HG03095 (cell line): ENCODE data around the gene VIPAS39.
A peak's percentile ranks its signal among the peaks of the same experiment; 100 is the strongest.

Experiments used
- ATAC-seq: cut with Tn5 transposase; IDR thresholded peaks from one replicate; pipeline ENCODE4 v1.9.1; 2021; ENCODE audit warnings: moderate library complexity; ENCODE audit not compliant: unreplicated experiment

VIPAS39 gene

DNA sequence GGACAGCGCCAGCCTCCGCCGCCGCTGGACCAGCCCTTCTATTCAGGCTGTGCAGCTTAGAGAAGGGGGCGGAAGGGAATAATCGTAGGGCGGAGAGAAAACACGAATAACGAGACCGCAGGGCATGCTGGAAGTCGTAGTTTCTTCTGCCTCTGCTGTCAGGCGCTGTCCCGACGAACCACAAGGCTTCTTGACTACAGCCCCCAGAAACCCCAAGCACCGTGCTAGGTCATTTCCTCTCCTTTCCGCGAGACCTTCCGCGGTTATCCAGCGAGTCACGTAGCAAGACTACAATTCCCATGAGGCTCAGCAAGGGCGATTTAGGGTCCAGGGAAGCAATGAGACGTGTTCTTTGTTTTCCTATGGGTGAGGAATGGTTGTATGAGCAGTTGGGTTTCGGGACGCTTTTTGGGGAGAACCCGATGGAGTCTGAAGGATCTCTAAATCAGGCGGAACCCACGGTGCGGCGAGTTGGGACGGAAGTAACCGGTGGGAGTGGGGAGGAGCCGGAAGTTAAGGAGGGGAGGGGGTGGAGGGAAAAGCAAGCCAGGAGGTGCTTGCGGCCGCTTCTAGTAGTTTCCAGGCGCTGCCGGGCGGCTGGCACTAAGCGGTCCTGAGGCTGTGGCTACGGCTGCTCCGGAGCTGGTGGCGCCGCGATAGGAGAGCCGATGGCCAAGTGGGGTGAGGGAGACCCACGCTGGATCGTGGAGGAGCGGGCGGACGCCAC is at the start of gene VIPAS39, which contains the start of gene AHSA1:
VIPAS39 (minus strand) TSS at position 80 of the 727 bp plus-strand sequence. CDS start 3,499 bp downstream, outside the sequence.
AHSA1 (plus strand) TSS at position 572 of the 727 bp plus-strand sequence; CDS start at position 669, 97 bp downstream.
- peak; percentile 89 for ATAC-seq

DNA sequence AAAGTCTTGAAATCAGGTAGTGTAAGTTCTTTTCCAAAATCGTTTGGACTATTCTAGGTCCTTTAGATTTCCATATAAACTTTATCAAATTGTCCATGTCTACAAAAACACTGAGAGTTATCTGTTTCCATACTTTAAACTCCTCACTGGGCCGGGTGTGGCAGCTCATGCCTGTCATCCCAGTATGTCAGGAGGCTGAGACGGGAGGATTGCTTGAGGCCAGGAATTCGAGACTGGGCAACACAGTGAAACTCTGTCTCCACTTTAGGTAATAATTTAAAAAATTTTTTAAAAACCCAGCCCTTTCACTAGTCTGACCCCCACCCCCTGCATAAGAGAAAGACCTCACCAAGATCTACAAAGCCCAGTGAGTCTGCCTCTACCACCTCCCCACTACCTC is 47.6 kb upstream of the VIPAS39 start:
- no peak for ATAC-seq

DNA sequence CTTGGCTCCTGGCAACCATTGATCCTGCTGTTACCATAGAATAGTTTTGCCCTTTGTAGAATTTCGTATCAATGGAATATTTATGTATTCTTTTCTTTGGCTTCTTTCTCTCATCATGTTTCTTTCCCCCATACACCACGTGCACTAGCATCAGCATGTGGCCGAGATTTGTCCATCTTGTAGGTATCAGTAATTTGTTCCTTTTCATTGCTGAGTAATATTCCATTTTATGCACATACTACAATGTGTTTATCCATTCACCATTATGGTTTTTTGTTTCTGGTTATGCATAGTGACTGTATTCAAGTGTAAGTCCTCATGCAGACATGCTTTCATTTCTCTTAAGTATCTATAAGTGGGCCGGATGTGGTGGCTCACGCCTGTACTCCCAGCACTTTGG is 45.7 kb upstream of the VIPAS39 start:
- no peak for ATAC-seq

DNA sequence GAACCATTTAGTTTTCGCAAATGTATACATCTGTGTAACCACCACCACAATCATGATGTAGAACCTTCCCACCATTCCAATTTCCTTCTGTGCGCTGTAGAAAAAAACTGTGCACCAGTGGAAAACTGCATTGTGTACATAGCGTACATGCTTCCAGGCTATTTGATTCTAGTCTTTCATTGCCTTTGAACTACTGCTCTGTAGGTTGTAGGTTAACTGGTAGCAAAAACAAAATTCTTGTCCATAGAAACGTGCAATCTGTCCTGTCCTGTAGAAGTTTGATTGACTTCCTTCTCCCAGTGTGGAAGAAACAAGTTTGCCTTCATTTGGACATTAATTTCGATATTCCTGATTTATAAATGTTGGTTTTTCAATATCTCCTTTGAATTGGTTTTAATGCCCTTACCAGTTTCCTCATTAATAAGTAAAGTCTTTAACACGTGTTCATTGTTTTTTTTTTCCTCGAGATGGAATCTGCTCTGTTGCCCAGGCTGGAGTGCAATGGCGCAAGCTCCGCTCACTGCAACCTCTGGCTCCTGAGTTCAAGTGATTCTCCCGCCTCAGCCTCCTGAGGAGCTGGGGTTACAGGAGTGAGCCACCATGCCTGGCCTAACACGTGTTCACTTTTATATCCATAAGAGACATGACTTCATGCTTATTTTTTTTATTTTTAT is 44.8 kb upstream of the VIPAS39 start:
- no peak for ATAC-seq

DNA sequence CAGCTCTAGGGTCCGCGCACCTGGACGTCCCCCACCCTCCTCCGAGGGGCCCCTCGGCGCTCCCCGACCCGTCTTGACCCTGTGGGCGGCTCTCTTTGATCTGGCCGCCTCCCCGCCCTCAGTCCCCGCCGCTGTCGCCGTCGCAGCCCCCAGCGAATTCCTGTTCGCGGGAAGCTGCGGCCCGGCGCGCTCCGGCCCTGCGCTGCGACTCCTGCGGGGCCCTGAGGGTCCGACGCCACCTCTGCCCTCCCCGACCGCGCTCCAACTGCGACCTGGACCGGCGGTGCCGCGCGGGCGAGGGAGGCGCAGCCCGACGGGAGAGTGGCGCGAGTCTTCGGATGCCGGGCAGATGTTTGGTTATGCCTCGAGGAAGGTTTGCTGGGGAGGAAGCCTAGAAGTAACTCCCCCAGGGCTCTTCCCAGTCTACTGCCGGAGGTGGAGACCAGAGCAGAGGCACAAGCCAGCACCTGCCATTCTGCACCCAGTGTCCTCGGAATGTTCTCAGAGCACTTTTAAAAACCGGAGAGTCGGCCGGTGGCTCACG is 41.7 kb upstream of the VIPAS39 start:
- peak; percentile 31 for ATAC-seq

DNA sequence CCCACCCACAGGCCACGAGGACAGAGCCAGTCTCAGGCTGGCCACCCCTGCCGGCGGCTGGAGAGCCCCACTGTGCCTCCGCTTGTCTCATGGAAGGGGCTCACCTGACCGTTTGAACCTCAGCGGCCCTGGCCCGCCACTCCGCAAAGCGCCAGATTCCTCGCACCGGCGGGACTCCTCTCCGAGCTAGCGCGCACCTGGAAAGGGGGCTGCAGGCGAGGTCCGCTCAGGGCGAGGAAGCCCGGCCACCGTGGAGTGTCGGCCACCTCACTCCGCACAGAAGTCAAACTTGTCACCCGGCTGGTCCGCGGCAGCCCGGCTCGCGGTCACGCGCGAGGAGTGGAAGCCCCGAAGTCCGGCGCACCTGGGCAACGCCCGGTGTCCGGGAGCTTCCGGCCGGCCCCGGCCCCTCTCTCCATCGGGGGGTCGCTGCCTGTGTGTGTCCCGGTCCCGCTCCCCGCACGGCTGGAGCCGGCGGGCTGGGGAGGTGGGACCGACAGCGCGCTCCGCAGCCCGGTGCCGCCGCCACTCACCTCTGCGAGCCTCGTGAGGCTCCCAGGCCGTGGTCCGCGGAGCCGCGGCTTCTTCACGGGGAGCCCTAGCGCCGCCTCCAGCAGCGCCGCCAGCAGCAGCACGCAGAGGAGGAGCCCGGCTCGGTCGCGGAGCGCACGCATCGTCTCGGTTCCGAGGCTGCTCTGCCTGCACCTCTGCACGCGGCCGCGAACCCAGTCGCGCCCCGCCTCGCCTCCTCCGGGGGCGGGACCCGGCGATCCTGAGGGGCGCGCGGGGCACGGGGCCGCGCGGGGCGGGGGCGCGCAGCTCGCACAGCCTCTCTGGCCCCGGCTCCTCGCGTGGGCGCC is 40.9 kb upstream of the VIPAS39 start, which contains the start of gene ISM2:
ISM2 (minus strand) TSS at position 697 of the 860 bp plus-strand sequence; CDS start at position 674, 23 bp downstream.
- ATAC-seq, result peak; percentile 64

DNA sequence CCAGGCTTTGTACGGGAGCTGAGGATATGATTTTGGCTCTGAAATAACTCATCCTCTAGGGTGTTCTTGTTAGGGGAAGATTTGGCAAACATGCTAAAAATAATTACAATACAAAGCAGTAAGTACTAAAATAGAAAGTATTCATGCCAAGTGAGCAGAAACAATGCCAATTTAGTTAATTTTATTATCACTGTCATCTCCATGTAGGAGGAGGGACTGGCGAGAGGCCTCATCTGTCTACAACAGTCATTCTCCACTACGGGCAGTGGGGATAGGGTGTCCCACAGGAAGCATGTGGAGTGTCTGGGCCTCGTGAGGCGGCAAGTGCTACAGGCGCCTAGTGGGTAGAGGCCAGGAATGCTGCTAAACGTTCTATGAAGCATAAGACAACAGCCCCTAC is 37.9 kb upstream of the VIPAS39 start:
- no peak for ATAC-seq

DNA sequence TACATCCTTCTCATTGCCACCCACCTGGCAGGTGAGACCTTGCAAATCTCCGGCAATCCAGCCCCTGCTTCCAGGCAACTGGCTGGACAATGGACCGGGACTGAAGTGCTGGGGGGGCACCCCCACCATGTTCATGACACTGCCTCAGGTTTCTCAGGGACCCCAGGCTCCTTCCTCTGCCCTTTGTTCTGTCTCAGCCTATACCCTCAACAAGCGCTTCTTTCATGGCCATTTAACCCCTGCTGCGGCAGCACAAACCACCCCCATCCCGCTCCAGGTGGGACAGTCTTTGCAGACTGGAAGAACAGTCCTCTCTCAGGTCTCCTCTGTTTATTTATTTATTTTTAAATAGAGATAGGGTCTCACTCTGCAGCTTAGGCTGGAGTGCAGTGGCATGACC is 33.7 kb upstream of the VIPAS39 start:
- ATAC-seq, result no peak

DNA sequence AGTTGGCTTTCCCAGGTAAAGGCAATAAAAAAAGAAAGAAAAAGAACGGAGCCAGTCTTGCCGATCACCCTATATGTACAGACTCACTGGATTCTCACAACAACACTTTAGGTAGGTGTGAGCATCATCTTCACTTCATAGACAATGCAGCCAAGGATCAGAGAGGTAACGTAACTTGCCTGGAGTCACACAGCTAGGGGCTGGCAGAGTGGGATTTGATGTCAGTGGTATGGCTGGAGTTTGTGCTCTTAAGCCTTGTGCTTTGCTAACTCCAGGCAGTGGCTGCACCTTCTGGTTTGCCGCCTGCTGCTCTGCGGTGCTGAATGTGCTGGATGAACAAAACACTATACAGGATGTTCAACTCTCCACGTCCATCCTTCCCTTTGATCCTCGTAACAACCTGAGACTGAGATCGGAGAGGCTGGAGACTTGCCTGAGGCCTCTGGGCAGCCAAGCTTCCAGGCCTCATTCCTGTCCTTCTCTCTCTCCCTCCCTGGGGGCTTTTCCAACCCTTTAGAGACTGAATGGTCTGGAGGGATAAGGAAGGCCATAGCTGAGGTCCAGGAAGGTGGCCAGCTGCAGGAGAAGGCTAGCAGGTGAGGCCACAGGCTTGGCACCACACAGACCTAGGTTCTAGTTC is 33.1 kb upstream of the VIPAS39 start:
- ATAC-seq, result no peak

DNA sequence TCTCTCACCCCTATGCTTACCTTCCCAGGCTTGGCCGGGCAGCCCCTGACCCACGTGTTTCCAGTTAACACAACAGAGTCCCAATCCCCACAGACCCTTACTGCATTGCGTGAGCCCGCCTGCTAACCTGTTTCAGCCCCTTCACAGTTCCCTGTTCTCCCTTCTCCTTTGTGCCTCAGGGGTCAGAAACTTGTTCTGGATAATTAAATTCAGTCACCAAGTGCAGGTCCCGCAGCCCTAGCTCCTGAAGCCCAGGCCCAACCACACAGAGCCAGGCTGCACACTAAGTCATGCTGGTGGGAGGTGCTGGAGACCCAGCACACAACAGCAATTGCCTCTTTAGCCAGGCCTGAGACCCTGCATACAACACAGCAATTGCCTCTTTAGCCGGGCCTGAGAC is 31.6 kb upstream of the VIPAS39 start:
- no peak for ATAC-seq

DNA sequence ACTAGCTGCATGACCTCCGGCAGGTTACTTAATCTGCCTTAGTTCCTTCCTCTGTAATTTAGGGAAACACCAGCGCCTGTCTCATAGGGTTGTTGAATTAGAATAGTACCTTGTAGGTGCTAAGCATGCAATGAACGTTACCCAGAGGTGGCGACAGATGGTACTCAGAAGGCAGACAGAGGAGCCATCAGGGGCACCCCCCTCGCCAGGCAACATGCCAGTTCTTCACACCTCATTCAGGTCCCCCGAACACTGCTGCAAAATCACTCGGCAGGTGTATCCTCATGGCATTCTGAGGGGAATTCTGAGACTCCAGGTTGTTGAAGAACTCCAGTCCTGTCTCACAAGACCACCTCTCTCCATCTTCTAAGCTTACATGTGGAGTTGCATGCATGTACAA is 31.2 kb upstream of the VIPAS39 start:
- ATAC-seq, result no peak

DNA sequence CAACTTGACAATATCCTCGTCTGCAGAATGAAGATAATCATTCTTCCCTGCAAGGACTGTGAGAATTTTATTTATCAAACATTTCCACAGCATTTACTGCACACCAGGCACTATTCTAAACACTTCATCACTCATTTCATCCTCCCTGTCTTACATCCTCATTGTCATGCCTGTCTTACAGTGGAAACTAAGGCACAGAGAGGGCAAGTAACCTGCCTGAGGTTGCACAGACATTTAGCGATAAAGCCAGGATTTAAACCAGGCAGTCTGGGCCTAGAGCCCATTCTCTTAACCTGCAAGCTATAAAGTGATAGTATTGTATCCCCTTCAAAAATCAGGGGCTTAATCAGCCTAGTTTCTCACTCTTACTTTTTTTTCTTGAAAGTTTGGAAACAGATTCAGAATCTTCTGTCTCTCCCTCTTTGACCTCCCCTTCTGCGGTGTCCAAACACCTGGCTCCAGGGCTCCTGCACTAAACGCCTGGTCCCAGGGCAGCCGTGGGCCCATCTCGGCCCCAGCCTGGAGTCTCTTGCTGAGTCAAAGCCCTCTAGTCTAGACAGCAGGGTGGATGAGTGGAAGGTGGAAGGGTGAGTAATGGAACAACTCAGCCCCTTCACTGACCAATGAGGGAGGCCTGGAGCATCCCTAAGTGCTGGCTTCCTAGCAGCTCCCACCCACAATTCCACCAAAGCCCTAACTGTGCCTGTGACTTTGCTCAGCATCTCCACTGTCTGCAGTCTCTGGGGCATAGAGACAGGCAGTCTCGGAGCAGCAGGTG is 28.7 kb upstream of the VIPAS39 start:
- ATAC-seq, result no peak

DNA sequence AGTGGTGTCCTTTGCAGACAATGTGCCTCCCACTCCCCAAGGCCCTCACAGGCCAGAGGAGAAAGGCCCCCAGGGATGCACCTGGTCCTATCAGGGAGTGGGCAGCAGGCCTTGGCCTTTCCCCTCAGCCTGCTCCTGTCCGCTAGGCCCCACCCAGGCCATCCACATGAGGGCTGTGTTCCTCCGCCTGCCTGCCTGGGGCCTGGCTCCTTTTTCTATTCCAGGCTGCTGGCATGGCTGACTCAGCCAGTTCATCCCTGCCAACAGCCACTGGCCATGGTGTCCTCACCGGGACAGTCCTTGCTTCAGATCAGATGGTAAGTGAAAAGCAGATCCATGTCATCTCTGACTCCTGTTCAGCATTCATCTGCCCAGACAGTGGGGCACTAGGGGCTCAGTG is 27.9 kb upstream of the VIPAS39 start:
- no peak for ATAC-seq

DNA sequence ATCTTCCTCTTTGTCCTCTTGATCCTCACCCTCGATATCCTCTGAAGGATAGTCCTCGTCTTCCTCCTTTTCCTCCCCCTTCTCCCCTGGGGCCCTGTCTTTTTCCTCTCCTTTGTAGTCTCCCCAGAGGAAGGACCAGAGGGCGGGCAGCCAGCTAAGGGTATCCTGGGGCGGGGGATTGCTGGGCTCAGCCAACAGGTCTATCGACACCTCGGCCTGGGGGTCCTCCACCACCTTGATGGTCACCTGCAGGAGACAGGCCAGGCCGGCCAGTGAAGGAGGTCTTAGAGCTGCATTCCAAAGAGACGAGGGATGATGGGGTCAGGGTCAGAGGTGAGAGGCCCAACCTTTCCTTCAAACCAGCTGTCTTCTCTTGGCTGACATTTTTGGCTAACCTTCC is 25.0 kb upstream of the VIPAS39 start:
- no peak for ATAC-seq

DNA sequence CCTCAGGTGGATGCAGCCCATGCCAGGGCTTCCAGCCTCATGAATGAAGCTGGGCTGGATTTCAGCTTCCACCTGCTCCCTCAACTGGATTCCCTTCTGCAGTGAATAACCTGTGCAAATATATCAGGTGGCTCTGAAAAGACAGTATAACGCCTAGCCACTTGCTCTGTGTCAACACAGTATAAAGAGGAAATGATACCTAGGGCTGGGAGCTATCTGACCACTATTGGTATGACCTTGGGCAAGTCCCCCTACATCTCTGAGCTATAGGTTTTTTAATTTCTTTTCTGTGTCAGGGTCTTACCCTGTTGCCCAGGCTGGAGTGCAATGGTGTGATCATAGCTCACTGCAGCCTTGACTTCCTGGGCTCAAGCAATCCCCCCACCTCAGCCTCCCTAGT is 21.4 kb upstream of the VIPAS39 start:
- peak; percentile 86 for ATAC-seq

DNA sequence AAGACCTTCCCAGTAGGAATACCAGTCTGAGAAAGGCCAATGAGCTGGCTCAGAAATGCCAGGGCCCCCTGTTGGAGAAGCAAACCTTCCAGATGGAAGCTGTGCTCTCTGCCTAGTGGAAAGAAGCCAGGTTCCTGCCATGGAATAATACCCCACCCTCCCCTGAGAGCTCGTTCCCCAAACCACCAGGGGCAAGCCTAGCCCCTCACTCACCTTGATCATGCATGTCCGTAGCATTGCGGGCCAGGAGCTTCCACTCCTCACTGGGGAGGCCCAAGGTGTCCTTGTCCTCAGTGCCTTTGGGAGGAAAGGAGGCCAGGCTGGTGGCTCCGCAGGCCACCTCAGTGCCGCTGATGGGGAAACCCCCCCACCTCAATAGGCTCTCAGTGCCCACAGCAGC is 20.6 kb upstream of the VIPAS39 start:
- no peak for ATAC-seq

DNA sequence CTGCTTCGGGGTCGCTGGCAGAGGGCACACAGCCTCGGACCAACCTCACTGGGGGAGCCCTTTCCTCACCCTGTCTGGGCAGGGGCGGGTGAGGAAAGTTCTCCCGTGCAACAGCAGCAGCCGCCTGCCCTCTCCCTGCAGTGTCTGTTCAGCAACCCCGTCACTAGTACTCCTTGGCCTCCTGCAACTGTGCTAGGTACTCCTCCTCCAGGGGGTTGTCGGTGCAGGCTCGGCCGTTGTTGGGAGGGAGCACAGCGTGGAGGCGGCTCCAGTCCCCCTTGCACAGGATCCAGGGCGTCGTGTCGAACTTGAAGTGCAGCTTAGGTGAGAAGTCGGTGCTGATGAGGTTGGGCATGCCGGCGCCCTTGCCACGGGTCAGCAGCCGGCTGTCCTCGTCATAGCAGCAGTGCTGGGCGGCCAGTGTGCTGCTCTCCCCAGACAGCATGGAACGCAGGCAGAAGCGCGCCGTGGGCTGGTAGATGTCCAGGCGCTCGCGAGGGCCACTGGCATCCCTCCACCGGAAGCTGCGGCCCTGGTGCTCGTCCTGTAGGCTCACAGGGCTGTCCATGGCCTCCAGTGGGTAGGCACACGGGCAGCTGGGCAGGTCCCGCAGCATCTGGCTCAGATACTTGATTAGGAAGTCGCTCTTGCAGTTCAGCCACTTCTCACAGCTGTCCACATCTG is 18.2 kb upstream of the VIPAS39 start:
- ATAC-seq, result no peak

DNA sequence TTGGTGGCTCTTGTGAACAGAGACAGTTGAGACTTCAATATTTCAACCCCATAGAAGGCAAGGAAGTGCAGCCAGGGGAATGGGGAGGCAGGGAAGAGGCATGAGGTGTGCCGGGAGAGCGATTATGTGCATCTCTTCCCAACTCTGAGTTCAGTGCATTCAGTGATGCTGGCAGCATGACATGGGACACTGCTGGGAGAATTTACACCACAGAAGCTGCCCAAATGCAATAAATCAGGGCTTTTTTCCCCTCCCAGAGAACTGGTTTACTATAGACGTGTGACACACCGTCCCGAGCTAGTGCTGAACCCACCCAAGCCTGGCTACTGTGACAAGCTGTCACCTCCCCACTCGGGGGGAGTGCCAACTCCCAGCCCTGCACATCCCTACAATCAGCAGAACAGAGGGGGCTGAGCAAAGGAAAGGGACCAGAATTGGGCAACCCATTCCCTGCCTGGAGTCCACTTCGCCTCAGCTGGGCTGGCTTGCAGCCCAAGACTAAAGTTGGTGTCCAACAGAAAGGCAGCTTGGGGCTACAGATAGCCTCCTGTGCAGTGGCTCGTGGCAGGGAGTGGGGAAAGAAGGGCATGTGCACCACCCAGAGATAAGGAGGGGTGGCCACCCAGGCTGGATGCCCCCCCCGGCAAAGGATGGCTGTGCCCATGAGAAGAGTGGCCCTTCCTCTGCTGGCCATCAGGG is 17.2 kb upstream of the VIPAS39 start:
- ATAC-seq, result no peak

DNA sequence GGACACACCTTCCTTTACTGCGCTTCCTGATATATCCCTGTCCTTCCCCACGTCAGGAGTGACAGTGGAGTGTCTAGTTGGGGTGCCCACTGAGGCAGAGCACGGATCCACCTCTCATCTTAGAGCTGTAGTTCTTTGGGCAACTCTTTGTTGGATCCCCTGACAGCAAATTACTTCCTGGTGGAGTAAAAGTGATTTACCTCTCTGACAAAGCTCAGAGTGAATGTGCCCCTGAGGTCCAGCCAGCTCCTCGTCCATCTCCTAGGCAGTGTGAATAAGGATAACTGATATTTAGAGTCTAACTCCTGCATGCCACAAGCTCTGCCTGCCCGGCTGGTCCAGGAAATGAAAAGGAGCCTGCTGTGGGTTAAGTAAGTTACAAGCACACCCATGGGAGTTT is 16.5 kb upstream of the VIPAS39 start:
- no peak for ATAC-seq
